ENCODE results near the gene MYL12A.

The MYL12A gene

DNA sequence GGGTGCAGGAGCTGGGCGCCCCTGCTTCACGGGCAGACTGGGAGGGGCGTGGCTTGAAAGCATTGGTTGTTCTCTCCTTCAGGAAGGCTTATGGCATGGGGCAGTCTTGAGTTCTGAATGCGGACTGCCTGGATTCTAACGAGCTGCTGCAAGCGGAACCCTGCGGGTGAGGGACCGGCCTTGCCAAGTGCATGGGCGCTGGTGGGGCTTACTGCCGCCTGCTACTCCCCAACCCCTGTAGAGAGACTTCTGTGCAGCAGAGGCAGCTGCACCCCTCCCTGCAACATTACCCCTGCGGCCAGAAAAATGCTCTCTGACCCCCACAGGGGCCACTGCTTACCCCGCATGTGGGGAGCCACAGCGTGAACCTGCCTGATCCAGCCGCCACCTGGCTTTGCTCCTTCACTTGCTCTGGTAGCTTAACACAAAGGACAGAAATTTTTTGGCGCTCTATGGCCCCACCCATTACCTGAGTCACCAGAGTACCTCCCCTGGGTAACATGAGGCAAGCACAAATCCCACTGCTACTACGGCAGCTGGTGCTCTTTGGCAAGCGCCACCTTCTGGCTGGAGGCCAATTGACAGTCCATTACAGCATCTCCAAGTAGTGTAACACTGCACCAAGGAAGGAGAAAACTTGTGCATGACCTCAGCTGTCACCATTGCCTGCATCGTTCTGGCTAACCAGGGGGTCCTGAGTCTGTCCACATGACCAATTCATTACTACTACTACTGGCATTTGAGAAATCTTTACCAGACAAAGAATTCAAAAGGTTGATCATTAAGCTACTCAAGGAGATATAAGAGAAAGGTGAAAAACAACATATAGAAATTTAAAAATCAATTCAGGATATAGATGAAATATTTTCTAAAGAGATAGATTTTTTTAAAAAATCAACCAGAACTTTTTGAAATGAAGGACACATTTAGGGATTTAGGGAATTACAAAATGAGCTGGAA lies 49.7 kb downstream of the MYL12A start:
- H3K4me3 ChIP-seq (replicated peaks in 1 of 2; ENCODE audit: low read depth in 2 of 2, low read length in 2 of 2) = peak overlapping the region; percentile 52 to 57
- DNase-seq (ENCODE audit: low read depth in 2 of 2) = peak; percentile 89 to 94
- TF ChIP-seq CTCF (IDR thresholded peaks at IDR 0.05; ENCODE audit: low read depth, low read length) = peak; percentile 29

- no peak for DNase-seq (ENCODE audit: low read depth in 2 of 2)
- no peak for TF ChIP-seq CTCF (IDR thresholded peaks at IDR 0.05; ENCODE audit: low read depth, low read length)
- no peak overlapping the region for H3K4me3 ChIP-seq (replicated peaks in 1 of 2; ENCODE audit: low read depth in 2 of 2, low read length in 2 of 2)
Observed at GRCh38 chr18:3304832-3305231, 57.2 kb downstream of the MYL12A start.

DNA sequence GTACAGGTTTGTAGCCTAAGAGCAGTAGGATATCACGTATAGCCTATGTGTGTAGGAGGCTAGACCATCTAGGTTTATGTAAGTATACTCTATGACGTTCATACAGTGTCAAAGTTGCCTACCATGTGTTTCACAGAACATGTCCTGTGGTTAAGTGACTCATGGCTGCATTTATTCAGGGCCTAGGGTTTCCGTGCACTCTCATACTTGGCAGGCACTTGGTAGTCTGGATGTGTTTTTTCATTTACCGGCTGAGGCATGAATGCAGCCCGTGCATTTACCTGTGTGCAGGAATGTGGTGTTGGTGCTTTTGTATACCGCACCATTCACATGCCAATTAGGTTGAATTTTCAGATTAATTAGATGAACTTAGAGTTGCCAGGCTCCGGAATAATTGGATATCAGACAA lies 57.8 kb downstream of the MYL12A start:
- TF ChIP-seq CTCF (IDR thresholded peaks at IDR 0.05; ENCODE audit: low read depth, low read length) = no peak
- no peak overlapping the region for H3K4me3 ChIP-seq (replicated peaks in 1 of 2; ENCODE audit: low read depth in 2 of 2, low read length in 2 of 2)
- DNase-seq (ENCODE audit: low read depth in 2 of 2) = peak; percentile 93 to 98
